Upper lobe of right lung (tissue), 1 donor: ENCODE results near the gene RAB8A. TPM values are rescaled to one million over a fixed set of nuclear protein-coding genes. Genes with fewer than 3 reads are reported as not detected.
"Not testable (repeated sequence)": the region's sequence is repeated elsewhere in the genome, so short reads cannot be mapped to it uniquely, and the experiment has no call there.

Experiments used
- ATAC-seq: fragments of 200-7000 bp; cut with Tn5 transposase; one replicate; pipeline ENCODE4 v1.9.1; 2020; ENCODE audit warnings: mild to moderate bottlenecking, moderate library complexity
- DNase-seq: peaks from one replicate; pipeline ENCODE4 v3.0.0-alpha.2; 2020
- H3K27ac ChIP-seq: fragments of 200-600 bp; one replicate; pipeline ENCODE4 v1.8.0; 2022
- H3K27me3 ChIP-seq: fragments of 200-600 bp; one replicate; pipeline ENCODE4 v1.8.0; 2022; ENCODE audit warnings: mild to moderate bottlenecking
- H3K36me3 ChIP-seq: fragments of 200-600 bp; one replicate; pipeline ENCODE4 v1.8.0; 2022
- H3K4me1 ChIP-seq: fragments of 200-600 bp; one replicate; pipeline ENCODE4 v1.8.0; 2022
- H3K4me3 ChIP-seq: fragments of 200-600 bp; one replicate; pipeline ENCODE4 v1.8.0; 2022; ENCODE audit warnings: mild to moderate bottlenecking
- H3K9me3 ChIP-seq: fragments of 200-600 bp; one replicate; pipeline ENCODE4 v1.8.0; 2022
- CTCF ChIP-seq: fragments of 200-600 bp; IDR thresholded peaks from one replicate; pipeline ENCODE4 v1.8.0; 2022; ENCODE audit warnings: antibody characterized with exemption
- intact Hi-C: fragments of 100-400 bp; cut with DNase I; formaldehyde crosslinking; loops from one replicate; pipeline ENCODE4 v1.11.0; 2022
- total RNA-seq: library from RNA; stranded (reverse); fragmentation: NEBNext Ultra II Directional; extraction: Animal tissue kit (Norgen Biotek cat#: 25700); gene quantifications from one replicate; pipeline ENCODE4 v1.2.1, GENCODE V29; 2021
- donor health status: DM: no; HTN: yes; CAD: no; lungs with severe emphysema.

The RAB8A gene
- total RNA-seq, 1 donor from 2014 or later: 101 TPM

GRCh38 chr19:16170134-16170533, 58.4 kb downstream of the RAB8A start:
- Histone ChIP-seq H3K4me3 (no peak overlapping the region), H3K4me1 (no peaks in the 10 kb centered on the region), H3K36me3 (no peaks in the 10 kb centered on the region), H3K9me3 (no peaks in the 10 kb centered on the region), H3K27ac (no peak overlapping the region), H3K27me3 (no peaks in the 10 kb centered on the region)
- DNase-seq: no peak
- intact Hi-C loops: no loop called here
- ATAC-seq: no peak
- no peak for TF ChIP-seq CTCF

GRCh38 chr19:16175954-16176353, 64.3 kb downstream of the RAB8A start:
- no peaks in the 10 kb centered on the region for H3K27me3 ChIP-seq
- no peak for TF ChIP-seq CTCF
- H3K9me3 ChIP-seq: peaks cover 5% of the 10 kb centered on the region
- intact Hi-C loops: no loop called here
- ATAC-seq (no peak), DNase-seq (no peak)
- no peak overlapping the region for H3K27ac ChIP-seq
- no peak overlapping the region for H3K4me3 ChIP-seq
- H3K36me3 ChIP-seq: no peaks in the 10 kb centered on the region
- H3K4me1 ChIP-seq: no peaks in the 10 kb centered on the region

GRCh38 chr19:16178866-16179265, 67.2 kb downstream of the RAB8A start:
- H3K4me1 ChIP-seq, H3K27me3 ChIP-seq, H3K4me3 ChIP-seq, intact Hi-C loops, ATAC-seq, H3K9me3 ChIP-seq, H3K27ac ChIP-seq, H3K36me3 ChIP-seq, DNase-seq: not testable (repeated sequence)

GRCh38 chr19:16180611-16181010, 68.9 kb downstream of the RAB8A start:
- DNase-seq: no peak
- Histone ChIP-seq H3K4me1 (peaks cover 3% of the 10 kb centered on the region), H3K27ac (no peak overlapping the region), H3K4me3 (no peak overlapping the region), H3K27me3 (no peaks in the 10 kb centered on the region), H3K9me3 (peaks cover 2% of the 10 kb centered on the region), H3K36me3 (no peaks in the 10 kb centered on the region)
- ATAC-seq: no peak
- intact Hi-C loops: loop anchor here (5.0 to 10.0 kb wide), 2 partner anchors 138 to 556 kb away; no protein-coding TSS in a partner anchor
- TF ChIP-seq CTCF: no peak

Other genes starting within 250 kb of the RAB8A start
- not detected for gene CYP4F2, start 213.8 kb upstream of the RAB8A start, total RNA-seq
- 3.5 TPM for gene CYP4F11, start 177.4 kb upstream of the RAB8A start, total RNA-seq
- gene OR10H4, start 162.9 kb upstream of the RAB8A start, total RNA-seq: not detected
- gene TPM4, start 35.4 kb upstream of the RAB8A start, total RNA-seq: 386 TPM
- gene HSH2D, start 31.8 kb downstream of the RAB8A start, total RNA-seq: 6.0 TPM
- gene CIB3, start 61.6 kb downstream of the RAB8A start, total RNA-seq: not detected
- 56.4 TPM for gene FAM32A, start 73.5 kb downstream of the RAB8A start, total RNA-seq
- gene AP1M1, start 86.0 kb downstream of the RAB8A start, total RNA-seq: 72.1 TPM
- 198 TPM for gene KLF2, start 212.9 kb downstream of the RAB8A start, total RNA-seq